ENCODE measurements around the gene RBMS3.
"Not testable (repeated sequence)": the region's sequence is repeated elsewhere in the genome, so short reads cannot be mapped to it uniquely, and the experiment has no call there.

RBMS3 gene

DNA sequence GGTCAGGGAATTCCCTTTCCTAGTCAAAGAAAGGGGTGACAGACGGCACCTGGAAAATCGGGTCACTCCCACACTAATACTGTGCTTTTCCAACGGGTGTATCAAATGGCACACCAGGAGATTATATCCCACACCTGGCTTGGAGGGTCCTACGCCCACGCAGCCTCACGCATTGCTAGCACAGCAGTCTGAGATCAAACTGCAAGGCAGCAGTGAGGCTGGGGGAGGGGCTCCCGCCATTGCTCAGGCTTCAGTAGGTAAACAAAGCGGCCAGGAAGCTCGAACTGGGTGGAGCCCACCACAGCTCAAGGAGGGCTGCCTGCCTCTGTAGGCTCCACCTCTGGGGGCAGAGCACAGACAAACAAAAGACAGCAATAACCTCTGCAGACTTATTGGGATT is 769.2 kb downstream of the RBMS3 start:
- DNase-seq = not testable (repeated sequence)

DNA sequence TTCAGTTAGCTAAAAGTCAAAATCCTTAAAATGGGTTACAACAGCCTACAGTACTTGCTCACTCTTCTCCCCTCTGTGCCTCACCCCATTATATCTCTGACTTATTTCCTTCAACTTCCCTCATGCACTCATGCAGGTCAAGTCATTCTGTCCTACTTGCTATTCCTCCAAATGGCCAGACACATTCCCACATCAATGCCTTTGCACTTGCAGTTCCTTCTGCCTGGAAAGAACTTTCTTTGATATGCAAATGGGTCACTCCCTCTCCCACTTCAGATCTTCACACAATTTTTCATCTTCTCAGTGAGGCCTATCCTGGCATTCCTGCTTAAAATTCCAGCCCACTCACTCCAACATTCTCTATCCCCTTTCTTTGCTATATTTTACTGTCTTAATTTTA is 778.4 kb downstream of the RBMS3 start:
- no peak for DNase-seq
